GM19351 (cell line): Measurements from ENCODE around the gene OAT.
"Not testable (repeated sequence)": the region's sequence is repeated elsewhere in the genome, so short reads cannot be mapped to it uniquely, and the experiment has no call there.

ENCODE experiments used
- ATAC-seq: cut with Tn5 transposase; IDR thresholded peaks from one replicate; pipeline ENCODE4 v1.9.1; 2021; ENCODE audit warnings: mild to moderate bottlenecking, moderate library complexity; ENCODE audit not compliant: unreplicated experiment

Gene OAT

DNA sequence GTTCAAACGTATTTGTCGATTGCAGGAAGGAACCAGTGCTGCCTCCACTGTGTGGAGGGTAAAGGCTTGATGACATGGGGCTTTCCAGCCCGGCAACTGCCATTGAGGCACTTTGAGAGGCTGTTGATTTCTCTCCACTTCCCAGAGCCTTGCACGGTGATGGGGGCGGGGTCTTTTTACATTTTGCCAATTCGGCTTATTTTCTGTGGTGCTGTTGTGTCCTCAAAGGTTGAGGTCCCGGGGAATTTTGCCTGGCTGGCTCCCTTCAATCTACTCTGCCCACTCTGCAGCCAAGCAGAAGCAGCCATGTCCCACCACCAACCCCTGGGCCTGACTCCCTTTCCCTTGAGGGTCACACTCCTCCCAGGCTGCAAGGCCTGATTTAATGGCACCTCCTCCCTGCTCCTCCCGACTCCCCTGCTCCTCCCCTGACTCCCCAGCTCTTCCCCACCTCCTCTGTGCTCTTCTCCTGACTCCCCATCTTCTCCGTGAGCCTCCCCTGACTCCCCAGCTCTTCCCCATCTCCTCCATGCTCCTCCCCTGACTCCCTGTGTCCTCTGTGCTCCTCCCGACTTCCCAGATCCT, 39.0 kb downstream of the OAT start:
- ATAC-seq: no peak

- ATAC-seq: no peak
Observed at GRCh38 chr10:124378881-124379471, 39.7 kb downstream of the OAT start.

DNA sequence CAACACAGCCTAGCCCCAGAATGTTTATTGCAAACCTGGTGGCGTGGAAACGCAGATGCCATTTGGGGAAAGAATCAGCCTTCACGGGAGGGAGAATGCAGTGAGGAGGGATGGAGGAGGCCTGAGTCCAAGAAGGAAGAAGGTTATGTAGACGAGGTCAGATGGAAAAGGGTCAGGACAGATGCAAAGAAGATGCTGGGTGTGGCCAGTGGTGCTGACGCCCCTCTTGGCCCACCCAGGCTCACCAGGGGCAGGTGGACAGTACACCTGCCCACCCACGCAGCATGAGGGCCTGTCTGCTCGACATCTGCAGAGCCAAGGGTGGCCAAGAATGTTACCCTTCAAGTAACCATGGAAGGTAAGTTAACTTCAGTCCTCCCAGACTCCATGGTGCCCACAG, 40.5 kb downstream of the OAT start:
- no peak for ATAC-seq

DNA sequence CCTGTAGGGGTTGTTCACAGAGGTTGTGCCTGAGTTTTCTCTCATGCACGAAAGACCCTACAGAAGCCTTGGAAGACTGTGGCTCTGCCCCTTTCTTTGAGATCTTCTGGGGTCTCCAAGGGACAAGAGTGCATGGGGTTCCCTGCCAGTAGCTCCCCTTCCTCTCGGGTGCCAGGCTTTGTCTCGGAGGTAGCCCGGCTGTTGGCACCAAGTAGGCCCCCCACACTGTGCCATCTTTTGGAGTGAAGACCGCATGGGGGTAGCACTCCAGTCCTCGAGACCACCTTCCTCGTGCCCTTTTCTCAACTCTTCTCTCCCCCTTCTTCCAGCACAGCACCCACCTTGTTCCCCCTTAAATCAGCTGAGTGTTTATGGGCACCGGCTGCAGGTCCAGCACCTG, 41.6 kb downstream of the OAT start:
- ATAC-seq: no peak

GRCh38 chr10:124376411-124376810, 42.3 kb downstream of the OAT start:
- no peak for ATAC-seq

- no peak for ATAC-seq
Observed at GRCh38 chr10:124375691-124376090, 43.0 kb downstream of the OAT start.

- ATAC-seq: no peak
Observed at GRCh38 chr10:124375353-124375614, 43.4 kb downstream of the OAT start.

DNA sequence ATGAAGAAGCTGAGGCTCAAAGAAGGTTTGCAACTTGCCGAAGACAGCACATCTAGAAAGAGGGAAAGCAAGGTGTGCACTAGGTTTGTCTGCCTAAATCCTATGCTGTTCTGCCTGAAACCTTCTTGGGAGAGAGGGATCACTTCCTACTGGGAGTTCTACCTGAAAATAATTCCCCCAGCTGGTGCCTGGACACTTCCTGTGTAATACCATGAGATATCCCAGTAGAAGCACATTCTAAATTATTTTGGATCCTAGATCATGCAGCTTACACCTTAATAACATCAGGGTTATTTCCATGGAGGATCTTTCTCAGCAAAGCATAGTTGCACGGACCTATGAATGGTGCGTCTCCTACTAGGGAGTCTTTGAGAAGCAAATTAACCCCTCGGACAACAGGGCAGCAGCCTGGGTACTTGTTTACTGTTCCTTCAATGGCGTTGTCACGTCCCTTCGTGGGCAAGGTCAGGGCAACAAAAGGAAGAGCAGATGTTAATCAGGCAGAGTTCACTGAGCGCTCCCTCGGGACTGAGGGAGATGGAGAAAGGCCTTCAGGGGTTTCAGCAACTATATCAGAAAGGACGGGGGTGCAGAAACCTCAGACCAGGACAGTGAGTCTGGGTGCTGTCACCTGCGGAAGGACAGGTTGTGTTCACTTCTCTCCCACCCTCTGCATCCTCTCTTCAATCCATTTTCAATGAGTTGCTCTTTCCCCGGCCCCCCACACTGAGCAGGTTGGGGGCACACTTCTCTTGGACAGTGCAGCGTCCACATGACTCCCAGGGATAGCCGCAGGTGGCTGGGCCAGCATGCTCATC, 44.0 kb downstream of the OAT start:
- ATAC-seq: no peak

DNA sequence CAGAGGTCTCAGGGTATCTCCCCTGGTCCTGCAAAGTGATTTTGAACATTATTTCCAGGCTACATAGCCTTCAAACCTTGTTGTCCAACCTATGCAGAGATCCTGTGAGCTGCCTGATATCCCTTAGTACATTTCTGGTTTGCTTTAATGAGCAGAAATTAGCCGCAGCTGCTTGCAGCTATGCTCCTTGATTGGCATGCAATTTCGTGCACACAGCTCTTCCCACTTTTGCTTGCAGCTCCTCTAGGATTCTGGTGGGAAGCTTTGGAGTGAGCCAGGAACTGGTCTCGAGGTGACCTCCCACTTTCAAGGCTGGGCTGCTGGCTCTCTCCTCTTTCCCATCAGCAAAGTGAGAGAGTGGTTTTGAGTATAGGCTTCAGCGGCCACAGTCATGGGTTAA, 45.8 kb downstream of the OAT start:
- no peak for ATAC-seq

DNA sequence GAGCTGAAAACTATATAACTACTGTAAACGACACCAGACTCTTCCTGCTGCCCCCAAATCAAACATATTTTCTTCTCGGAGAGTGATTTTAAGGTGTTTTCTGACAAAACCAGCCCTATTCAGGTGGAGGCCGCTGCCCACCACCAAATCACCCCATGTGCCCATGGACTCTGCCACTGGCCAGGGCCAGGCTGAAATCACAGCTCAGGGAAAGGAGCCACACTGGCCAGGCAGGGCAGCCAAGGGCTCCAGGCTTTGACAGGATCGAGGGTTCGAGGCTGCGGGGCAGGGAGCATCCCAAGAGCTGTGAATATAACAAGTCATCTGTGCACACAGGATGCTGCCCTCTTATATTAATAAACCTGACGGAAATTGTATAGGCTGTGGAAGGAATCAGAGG, 48.3 kb downstream of the OAT start:
- no peak for ATAC-seq

- no peak for ATAC-seq
Observed at GRCh38 chr10:124369986-124370385, 48.7 kb downstream of the OAT start.

DNA sequence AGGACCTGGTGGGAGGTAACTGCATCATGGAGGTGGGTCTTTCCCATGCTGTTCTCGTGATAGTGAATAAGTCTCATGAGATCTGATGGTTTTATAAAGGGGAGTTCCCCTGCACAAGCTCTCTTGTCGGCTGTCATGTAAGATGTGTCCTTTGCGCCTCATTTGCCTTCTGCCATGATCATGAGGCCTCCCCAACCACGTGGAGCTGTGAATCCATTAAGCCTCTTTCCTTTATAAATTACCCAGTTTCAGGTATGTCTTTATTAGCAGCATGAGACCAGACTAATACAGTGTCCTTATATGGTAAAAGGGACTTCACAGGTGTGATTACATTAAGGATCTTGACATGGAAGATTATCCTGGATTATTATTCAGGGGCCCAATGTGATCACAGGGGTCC, 49.2 kb downstream of the OAT start:
- not testable (repeated sequence) for ATAC-seq

GRCh38 chr10:124369066-124369465, 49.7 kb downstream of the OAT start:
- ATAC-seq: no peak

GRCh38 chr10:124367936-124368335, 50.8 kb downstream of the OAT start:
- no peak for ATAC-seq

- ATAC-seq: no peak
Observed at GRCh38 chr10:124367414-124367813, 51.3 kb downstream of the OAT start.

- no peak for ATAC-seq
Observed at GRCh38 chr10:124366825-124367224, 51.9 kb downstream of the OAT start.

GRCh38 chr10:124366343-124366742, 52.4 kb downstream of the OAT start:
- no peak for ATAC-seq

DNA sequence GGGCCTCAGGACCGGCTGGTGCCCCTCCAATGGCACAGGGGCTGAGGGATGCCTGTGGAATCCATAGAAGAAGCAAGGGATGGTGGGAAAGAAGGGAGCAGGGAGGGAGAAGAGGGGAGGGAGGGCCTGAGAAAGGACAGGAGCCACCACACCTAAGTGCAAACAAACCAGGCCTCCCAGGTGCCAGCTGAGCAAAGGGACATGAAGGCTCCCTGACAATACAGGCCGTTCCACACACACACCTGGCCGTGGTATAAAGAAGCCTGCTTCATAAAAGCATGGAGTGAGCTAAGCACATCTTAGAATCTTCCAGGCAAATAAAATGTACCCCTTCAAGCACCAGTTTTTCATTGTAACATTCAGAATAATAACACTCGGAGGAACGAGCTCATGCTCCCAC, 54.0 kb downstream of the OAT start:
- ATAC-seq: no peak

- no peak for ATAC-seq
Observed at GRCh38 chr10:124362568-124362967, 56.2 kb downstream of the OAT start.

GRCh38 chr10:124359336-124359832, 59.3 kb downstream of the OAT start:
- ATAC-seq: no peak

DNA sequence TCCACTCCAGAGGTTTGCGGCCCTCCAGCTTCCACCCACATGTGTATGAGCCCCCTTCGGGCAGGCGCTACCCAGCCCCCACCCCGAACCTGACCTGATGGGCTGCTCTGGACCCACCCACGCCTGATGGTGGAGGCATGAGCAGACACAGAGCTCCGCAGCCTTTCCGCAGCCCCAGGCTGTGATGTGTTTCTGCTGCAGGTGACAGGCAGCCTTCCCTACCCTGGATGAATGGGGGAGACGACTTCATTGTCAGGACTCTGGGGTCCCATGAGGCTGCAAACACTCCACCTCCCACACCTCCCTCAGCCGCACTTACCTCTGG, 61.2 kb downstream of the OAT start:
- ATAC-seq: no peak

DNA sequence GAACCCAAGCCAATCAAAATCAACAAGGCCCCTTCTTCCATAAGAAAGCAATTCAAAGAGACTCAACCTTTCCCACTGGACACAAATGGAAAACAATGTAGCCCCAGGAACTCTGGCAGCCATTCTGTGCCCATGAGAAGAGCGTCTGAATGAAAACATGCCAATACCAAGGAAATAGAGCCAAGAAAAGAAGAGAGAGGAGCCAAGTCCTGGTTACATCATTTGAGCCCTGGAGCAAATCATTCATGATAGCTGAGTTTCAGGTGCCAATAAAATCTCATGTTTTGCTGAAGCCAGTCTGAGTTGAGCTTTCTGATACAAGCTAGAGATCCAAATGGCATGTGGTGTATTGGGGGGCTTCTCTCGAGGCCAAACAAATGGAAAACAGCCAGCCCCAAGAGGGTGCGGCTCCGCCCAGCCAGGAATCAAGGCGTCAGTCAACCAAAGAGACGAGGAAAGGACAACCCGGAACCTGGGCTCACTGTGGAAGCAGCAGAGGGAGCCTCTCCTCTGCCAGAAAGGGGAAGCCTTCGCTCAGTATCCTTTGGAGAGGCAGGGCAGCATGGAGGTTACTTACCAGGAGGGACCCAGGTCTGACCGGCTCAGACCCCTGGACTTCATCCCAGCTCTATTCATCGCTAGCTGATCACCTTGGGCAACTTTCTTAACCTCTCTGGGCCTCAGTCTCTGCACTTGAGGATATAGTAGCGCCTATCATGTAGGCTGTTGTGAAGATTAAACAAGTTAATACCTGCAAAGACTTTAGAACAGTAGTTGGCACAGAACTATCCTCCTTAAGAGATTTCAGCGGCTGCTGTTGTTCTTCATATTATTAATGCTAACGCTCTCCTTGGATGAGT, 61.8 kb downstream of the OAT start:
- ATAC-seq: no peak
